HG03457 (cell line): ENCODE data around the gene ABHD2.
"Not testable (repeated sequence)": the region's sequence is repeated elsewhere in the genome, so short reads cannot be mapped to it uniquely, and the experiment has no call there.

Experiments used
- ATAC-seq: cut with Tn5 transposase; IDR thresholded peaks from one replicate; pipeline ENCODE4 v1.9.1; 2021; ENCODE audit warnings: moderate number of reproducible peaks; ENCODE audit not compliant: unreplicated experiment

The ABHD2 gene

GRCh38 chr15:89217686-89218376 is 129.6 kb downstream of the ABHD2 start:
- ATAC-seq, result no peak

- no peak for ATAC-seq
These were observed 130.3 kb downstream of the ABHD2 start for GRCh38 chr15:89218531-89218930.

- ATAC-seq, result no peak
These were observed 133.3 kb downstream of the ABHD2 start, which contains the start of gene RLBP1 for GRCh38 chr15:89221543-89221942. Gene RLBP1, minus strand, starts transcription at chr15:89221579. Its CDS starts 2,604 bp downstream, at chr15:89218975.

- ATAC-seq, result no peak
These were observed 137.3 kb downstream of the ABHD2 start for GRCh38 chr15:89225588-89225987.

GRCh38 chr15:89226359-89227221 is 138.3 kb downstream of the ABHD2 start:
- no peak for ATAC-seq

- ATAC-seq, result no peak
These were observed 139.2 kb downstream of the ABHD2 start for GRCh38 chr15:89227425-89227824.

GRCh38 chr15:89230277-89230676 is 142.0 kb downstream of the ABHD2 start:
- no peak for ATAC-seq

- ATAC-seq, result no peak
These were observed 143.6 kb downstream of the ABHD2 start for GRCh38 chr15:89231832-89232231.

GRCh38 chr15:89239883-89240810 is 151.9 kb downstream of the ABHD2 start:
- ATAC-seq, result not testable (repeated sequence)

- ATAC-seq, result no peak
These were observed 154.9 kb downstream of the ABHD2 start for GRCh38 chr15:89243046-89243690.

- ATAC-seq, result peak; percentile 89
These were observed 155.7 kb downstream of the ABHD2 start, which contains the start of gene FANCI for GRCh38 chr15:89243691-89244573. Gene FANCI, plus strand, starts transcription at chr15:89243979. Its CDS starts 3,669 bp downstream, at chr15:89247648.

GRCh38 chr15:89244574-89244903 is 156.3 kb downstream of the ABHD2 start:
- no peak for ATAC-seq

- no peak for ATAC-seq
These were observed 159.2 kb downstream of the ABHD2 start for GRCh38 chr15:89247446-89247845.

- no peak for ATAC-seq
These were observed 160.3 kb downstream of the ABHD2 start for GRCh38 chr15:89248584-89248983.

- ATAC-seq, result not testable (repeated sequence)
These were observed 161.9 kb downstream of the ABHD2 start for GRCh38 chr15:89250142-89250541.
